ENCODE results near the gene TEPSIN. TPM values are rescaled to one million over a fixed set of nuclear protein-coding genes. Genes with fewer than 3 reads are reported as not detected.

TEPSIN gene
- total RNA-seq, 1 experiment from 2014 or later = 40.7 TPM

DNA sequence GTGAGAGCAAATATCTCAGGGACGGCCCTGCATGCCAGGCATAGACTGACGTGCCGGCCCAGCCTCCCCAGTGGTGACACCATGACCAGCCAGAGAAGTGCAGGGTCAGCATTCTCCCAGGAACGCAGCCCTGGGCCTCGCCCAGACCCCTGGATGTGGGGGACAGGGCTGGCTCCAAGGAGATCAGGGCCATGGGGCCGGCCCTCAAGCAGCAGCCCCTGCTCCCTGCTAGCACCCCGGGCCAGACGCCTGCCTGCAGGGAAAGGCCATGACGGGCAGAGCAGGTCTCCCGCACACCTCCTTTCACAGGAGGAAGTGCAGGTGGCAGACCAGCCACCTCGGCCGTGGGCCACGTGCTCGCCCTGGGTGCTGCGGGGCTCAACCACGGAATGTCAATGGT lies 9.8 kb upstream of the TEPSIN start:
- peaks cover 14% of the 10 kb centered on the region for H3K4me1 Mint-ChIP-seq
- DNase-seq (ENCODE audit: low spot score) (no peak), ATAC-seq (no peak)
- no peaks in the 10 kb centered on the region; the same call in 1 of the 2 replicates for H3K9me3 Mint-ChIP-seq
- CTCF ChIA-PET = interaction anchor here (1.3 kb wide), 1 partner anchor 106 kb away, joined by 4 read pairs; no protein-coding TSS in a partner anchor
- POLR2A ChIA-PET = no interaction called here
- 0 out of 2 replicates have a peak, but pooled peaks cover 6% of the 10 kb centered on the region for H3K36me3 Mint-ChIP-seq
- H3K27ac Mint-ChIP-seq = no peak overlapping the region
- H3K4me3 Mint-ChIP-seq = no peak overlapping the region
- TF ChIP-seq, protein P1, sequence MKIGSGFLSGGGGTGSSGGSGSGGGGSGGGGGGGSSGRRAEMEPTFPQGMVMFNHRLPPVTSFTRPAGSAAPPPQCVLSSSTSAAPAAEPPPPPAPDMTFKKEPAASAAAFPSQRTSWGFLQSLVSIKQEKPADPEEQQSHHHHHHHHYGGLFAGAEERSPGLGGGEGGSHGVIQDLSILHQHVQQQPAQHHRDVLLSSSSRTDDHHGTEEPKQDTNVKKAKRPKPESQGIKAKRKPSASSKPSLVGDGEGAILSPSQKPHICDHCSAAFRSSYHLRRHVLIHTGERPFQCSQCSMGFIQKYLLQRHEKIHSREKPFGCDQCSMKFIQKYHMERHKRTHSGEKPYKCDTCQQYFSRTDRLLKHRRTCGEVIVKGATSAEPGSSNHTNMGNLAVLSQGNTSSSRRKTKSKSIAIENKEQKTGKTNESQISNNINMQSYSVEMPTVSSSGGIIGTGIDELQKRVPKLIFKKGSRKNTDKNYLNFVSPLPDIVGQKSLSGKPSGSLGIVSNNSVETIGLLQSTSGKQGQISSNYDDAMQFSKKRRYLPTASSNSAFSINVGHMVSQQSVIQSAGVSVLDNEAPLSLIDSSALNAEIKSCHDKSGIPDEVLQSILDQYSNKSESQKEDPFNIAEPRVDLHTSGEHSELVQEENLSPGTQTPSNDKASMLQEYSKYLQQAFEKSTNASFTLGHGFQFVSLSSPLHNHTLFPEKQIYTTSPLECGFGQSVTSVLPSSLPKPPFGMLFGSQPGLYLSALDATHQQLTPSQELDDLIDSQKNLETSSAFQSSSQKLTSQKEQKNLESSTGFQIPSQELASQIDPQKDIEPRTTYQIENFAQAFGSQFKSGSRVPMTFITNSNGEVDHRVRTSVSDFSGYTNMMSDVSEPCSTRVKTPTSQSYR (CRISPR knock-in tag; IDR thresholded peaks at IDR 0.05) = no peak
- TF ChIP-seq RELA (CRISPR knock-in tag; IDR thresholded peaks at IDR 0.05; ENCODE audit: borderline replicate concordance) (no peak), JUN (CRISPR knock-in tag; IDR thresholded peaks at IDR 0.05) (no peak), ZNF263 (CRISPR knock-in tag; IDR thresholded peaks at IDR 0.05; ENCODE audit: low read depth) (0 out of 2 replicates have a peak, but pooled peaks have one; percentile 41), NR1H2 (CRISPR knock-in tag; IDR thresholded peaks at IDR 0.05) (no peak)
- TF ChIP-seq, protein P2, sequence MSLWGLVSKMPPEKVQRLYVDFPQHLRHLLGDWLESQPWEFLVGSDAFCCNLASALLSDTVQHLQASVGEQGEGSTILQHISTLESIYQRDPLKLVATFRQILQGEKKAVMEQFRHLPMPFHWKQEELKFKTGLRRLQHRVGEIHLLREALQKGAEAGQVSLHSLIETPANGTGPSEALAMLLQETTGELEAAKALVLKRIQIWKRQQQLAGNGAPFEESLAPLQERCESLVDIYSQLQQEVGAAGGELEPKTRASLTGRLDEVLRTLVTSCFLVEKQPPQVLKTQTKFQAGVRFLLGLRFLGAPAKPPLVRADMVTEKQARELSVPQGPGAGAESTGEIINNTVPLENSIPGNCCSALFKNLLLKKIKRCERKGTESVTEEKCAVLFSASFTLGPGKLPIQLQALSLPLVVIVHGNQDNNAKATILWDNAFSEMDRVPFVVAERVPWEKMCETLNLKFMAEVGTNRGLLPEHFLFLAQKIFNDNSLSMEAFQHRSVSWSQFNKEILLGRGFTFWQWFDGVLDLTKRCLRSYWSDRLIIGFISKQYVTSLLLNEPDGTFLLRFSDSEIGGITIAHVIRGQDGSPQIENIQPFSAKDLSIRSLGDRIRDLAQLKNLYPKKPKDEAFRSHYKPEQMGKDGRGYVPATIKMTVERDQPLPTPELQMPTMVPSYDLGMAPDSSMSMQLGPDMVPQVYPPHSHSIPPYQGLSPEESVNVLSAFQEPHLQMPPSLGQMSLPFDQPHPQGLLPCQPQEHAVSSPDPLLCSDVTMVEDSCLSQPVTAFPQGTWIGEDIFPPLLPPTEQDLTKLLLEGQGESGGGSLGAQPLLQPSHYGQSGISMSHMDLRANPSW (CRISPR knock-in tag; conservative IDR thresholded peaks at IDR 0.05; ENCODE audit: low read depth) = no peak
- TF ChIP-seq, protein P3, sequence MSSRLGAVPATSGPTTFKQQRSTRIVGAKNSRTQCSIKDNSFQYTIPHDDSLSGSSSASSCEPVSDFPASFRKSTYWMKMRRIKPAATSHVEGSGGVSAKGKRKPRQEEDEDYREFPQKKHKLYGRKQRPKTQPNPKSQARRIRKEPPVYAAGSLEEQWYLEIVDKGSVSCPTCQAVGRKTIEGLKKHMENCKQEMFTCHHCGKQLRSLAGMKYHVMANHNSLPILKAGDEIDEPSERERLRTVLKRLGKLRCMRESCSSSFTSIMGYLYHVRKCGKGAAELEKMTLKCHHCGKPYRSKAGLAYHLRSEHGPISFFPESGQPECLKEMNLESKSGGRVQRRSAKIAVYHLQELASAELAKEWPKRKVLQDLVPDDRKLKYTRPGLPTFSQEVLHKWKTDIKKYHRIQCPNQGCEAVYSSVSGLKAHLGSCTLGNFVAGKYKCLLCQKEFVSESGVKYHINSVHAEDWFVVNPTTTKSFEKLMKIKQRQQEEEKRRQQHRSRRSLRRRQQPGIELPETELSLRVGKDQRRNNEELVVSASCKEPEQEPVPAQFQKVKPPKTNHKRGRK (CRISPR knock-in tag; IDR thresholded peaks at IDR 0.05; ENCODE audit: borderline replicate concordance) = no peak
- H3K27me3 Mint-ChIP-seq (ENCODE audit: low read depth) = no peaks in the 10 kb centered on the region

DNA sequence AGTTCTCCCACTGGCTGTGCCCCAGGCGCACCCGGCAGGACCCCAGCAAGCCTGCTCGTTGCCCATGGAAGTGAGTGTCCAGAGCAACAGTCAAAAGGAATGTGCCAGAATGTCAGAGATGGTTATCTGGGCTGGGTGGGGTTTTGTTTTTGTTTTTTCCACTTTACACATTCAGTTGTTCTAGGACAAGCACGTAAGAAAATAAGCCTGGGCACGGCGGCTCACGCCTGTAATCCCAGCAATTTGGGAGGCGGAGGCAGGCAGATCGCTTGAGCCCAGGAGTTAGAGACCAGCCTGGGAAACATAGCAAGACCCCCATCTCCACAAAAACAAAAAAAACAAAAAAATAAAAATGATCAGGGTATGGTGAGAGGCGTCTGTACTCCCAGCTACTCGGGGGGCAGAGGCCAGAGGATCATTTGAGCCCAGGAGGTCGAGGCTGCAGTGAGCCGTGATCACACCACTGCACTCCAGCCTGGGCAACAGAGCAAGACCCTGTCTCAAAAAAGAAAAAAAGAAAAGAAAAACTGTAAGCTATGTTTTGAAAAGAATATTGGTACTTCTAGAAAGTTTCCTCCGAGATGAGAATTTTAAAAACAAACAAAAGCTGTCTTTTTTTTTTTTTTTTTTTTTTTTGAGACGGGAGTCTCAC lies 8.6 kb upstream of the TEPSIN start:
- Mint-ChIP-seq H3K4me3 (no peak overlapping the region), H3K36me3 (0 out of 2 replicates have a peak, but pooled peaks cover 1% of the 10 kb centered on the region), H3K27ac (no peak overlapping the region), H3K4me1 (peaks cover 7% of the 10 kb centered on the region), H3K27me3 (ENCODE audit: low read depth) (no peaks in the 10 kb centered on the region), H3K9me3 (no peaks in the 10 kb centered on the region)
- CTCF ChIA-PET = interaction anchor here (0.6 to 1.3 kb wide), 3 partner anchors 63 to 738 kb away, joined by 3 to 5 read pairs (median 4); no protein-coding TSS in a partner anchor
- ATAC-seq (no peak), DNase-seq (ENCODE audit: low spot score) (no peak)
- TF ChIP-seq SMAD4 (CRISPR knock-in tag; IDR thresholded peaks at IDR 0.05) = no peak
- TF ChIP-seq CBFB (CRISPR knock-in tag; IDR thresholded peaks at IDR 0.05; ENCODE audit: low read depth) = no peak
- TF ChIP-seq ZNF138 (CRISPR knock-in tag; conservative IDR thresholded peaks at IDR 0.05) = no peak
- TF ChIP-seq SMAD3 (CRISPR knock-in tag; IDR thresholded peaks at IDR 0.05; ENCODE audit: borderline replicate concordance) = no peak
- TF ChIP-seq, protein P4, sequence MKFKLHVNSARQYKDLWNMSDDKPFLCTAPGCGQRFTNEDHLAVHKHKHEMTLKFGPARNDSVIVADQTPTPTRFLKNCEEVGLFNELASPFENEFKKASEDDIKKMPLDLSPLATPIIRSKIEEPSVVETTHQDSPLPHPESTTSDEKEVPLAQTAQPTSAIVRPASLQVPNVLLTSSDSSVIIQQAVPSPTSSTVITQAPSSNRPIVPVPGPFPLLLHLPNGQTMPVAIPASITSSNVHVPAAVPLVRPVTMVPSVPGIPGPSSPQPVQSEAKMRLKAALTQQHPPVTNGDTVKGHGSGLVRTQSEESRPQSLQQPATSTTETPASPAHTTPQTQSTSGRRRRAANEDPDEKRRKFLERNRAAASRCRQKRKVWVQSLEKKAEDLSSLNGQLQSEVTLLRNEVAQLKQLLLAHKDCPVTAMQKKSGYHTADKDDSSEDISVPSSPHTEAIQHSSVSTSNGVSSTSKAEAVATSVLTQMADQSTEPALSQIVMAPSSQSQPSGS (CRISPR knock-in tag; IDR thresholded peaks at IDR 0.05; ENCODE audit: borderline replicate concordance, low read depth) = no peak
- no peak for TF ChIP-seq TEAD4 (CRISPR knock-in tag; IDR thresholded peaks at IDR 0.05)
- TF ChIP-seq, protein P5, sequence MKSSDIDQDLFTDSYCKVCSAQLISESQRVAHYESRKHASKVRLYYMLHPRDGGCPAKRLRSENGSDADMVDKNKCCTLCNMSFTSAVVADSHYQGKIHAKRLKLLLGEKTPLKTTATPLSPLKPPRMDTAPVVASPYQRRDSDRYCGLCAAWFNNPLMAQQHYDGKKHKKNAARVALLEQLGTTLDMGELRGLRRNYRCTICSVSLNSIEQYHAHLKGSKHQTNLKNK (CRISPR knock-in tag; IDR thresholded peaks at IDR 0.05) = no peak
- POLR2A ChIA-PET = no interaction called here

Measured in WTC11 (cell line).